ENCODE measurements around the gene NIPAL4.

GRCh38 chr5:157458835-157459234, 1.2 kb upstream of the NIPAL4 start:
- TF ChIP-seq CTCF (conservative IDR thresholded peaks at IDR 0.05; ENCODE audit: low read depth, low read length) (no peak), EZH2 (IDR thresholded peaks at IDR 0.05; ENCODE audit: borderline replicate concordance, low read depth, low read length, poor library complexity, severe bottlenecking) (no peak)

Data from A673 (cell line).